A673 (cell line): ENCODE results near the gene CAPN6. TPM values are rescaled to one million over a fixed set of nuclear protein-coding genes. Genes with fewer than 3 reads are reported as not detected.

Source experiments
- BruUV-seq: library from RNA; stranded (reverse); fragments of 400-500 nt; replicated peaks from 2 replicates; lab custom pipeline; 2021; lab: Mats Ljungman, UMichigan
- CTCF ChIA-PET: fragments of 300-600 bp; sonication (Branson Sonifier 250); formaldehyde crosslinking; loops from one replicate; lab custom pipeline; 2022; ENCODE audit warnings: antibody characterized with exemption; lab: Charles Lee
- POLR2A ChIA-PET: fragments of 300-600 bp; sonication (Branson Sonifier 250); formaldehyde crosslinking; loops from one replicate; lab custom pipeline; 2022; ENCODE audit warnings: antibody characterized with exemption; ENCODE audit not compliant: low non-redundant PET; lab: Charles Lee
- DNase-seq: peaks from one replicate; pipeline ENCODE4 v3.0.0-alpha.2; 2015; ENCODE audit warnings: low spot score
- H3K27ac ChIP-seq: fragments of 200-600 bp; sonication (generic); 2 replicates; pipeline ENCODE4 v1.5.1; 2016; ENCODE audit warnings: mixed run types, low read depth, mild to moderate bottlenecking, mixed read lengths, antibody characterized with exemption, low read length; ENCODE audit not compliant: poor library complexity, severe bottlenecking
- H3K27me3 ChIP-seq: fragments of 200-600 bp; sonication (generic); replicated peaks from 2 replicates; pipeline ENCODE4 v1.6.1; 2017; ENCODE audit warnings: mixed run types, low read depth, mild to moderate bottlenecking, mixed read lengths, antibody characterized with exemption, low read length; ENCODE audit not compliant: insufficient read depth, poor library complexity
- H3K36me3 ChIP-seq: fragments of 200-600 bp; sonication (generic); 2 replicates; pipeline ENCODE4 v1.6.1; 2016; ENCODE audit warnings: mixed run types, mild to moderate bottlenecking, mixed read lengths, antibody characterized with exemption, low read length; ENCODE audit not compliant: insufficient read depth, poor library complexity, severe bottlenecking
- H3K4me1 ChIP-seq: fragments of 200-600 bp; sonication (generic); 2 replicates; pipeline ENCODE4 v1.6.1; 2017; ENCODE audit warnings: mixed run types, mild to moderate bottlenecking, mixed read lengths, antibody characterized with exemption, low read length; ENCODE audit not compliant: insufficient read depth, poor library complexity, severe bottlenecking
- H3K4me3 ChIP-seq: fragments of 200-600 bp; sonication (generic); 2 replicates; pipeline ENCODE4 v1.5.1; 2016; ENCODE audit warnings: low read depth, mixed run types, mild to moderate bottlenecking, mixed read lengths, low read length; ENCODE audit not compliant: poor library complexity, severe bottlenecking
- H3K9me3 ChIP-seq: fragments of 200-600 bp; sonication (generic); 2 replicates; pipeline ENCODE4 v1.6.1; 2016; ENCODE audit warnings: mixed run types, low read depth, mild to moderate bottlenecking, mixed read lengths, antibody characterized with exemption, low read length; ENCODE audit not compliant: poor library complexity, severe bottlenecking
- EZH2 ChIP-seq: fragments of 200-600 bp; sonication (generic); IDR thresholded peaks from 2 replicates; pipeline ENCODE4 v1.6.1; 2017; ENCODE audit warnings: borderline replicate concordance, low read depth, mild to moderate bottlenecking, mixed read lengths, antibody characterized with exemption, low read length; ENCODE audit not compliant: poor library complexity, severe bottlenecking
- intact Hi-C: fragments of 100-400 bp; cut with micrococcal nuclease; formaldehyde crosslinking; loops from one replicate; pipeline ENCODE4 v1.10.0; 2022; ENCODE audit not compliant: unreplicated experiment
- total RNA-seq: library from RNA; stranded (reverse); gene quantifications from 2 replicates; pipeline ENCODE4 v1.2.3, GENCODE V29; 2021
- TF ChIP-seq, protein P1 (sequence below): fragments of 300-800, 200-600 bp; sonication (generic); conservative IDR thresholded peaks from 2 replicates; pipeline ENCODE4 v1.5.1; 2017; ENCODE audit warnings: low read depth, mild to moderate bottlenecking, antibody characterized with exemption, low read length, moderate library complexity, mixed read lengths

The CAPN6 gene
- total RNA-seq, 1 experiment from 2014 or later, result 0.28 TPM

- BruUV-seq, result no TSS peak
- ChIA-PET POLR2A (no interaction called here), CTCF (no interaction called here)
- intact Hi-C loops, result no loop called here
- DNase-seq, result no peak
- no peak overlapping the region for H3K4me3 ChIP-seq
- no peak overlapping the region for H3K27ac ChIP-seq
- H3K9me3 ChIP-seq, result no peaks in the 10 kb centered on the region
- H3K36me3 ChIP-seq, result no peaks in the 10 kb centered on the region
- TF ChIP-seq EZH2, result no peak
- TF ChIP-seq, protein P1, sequence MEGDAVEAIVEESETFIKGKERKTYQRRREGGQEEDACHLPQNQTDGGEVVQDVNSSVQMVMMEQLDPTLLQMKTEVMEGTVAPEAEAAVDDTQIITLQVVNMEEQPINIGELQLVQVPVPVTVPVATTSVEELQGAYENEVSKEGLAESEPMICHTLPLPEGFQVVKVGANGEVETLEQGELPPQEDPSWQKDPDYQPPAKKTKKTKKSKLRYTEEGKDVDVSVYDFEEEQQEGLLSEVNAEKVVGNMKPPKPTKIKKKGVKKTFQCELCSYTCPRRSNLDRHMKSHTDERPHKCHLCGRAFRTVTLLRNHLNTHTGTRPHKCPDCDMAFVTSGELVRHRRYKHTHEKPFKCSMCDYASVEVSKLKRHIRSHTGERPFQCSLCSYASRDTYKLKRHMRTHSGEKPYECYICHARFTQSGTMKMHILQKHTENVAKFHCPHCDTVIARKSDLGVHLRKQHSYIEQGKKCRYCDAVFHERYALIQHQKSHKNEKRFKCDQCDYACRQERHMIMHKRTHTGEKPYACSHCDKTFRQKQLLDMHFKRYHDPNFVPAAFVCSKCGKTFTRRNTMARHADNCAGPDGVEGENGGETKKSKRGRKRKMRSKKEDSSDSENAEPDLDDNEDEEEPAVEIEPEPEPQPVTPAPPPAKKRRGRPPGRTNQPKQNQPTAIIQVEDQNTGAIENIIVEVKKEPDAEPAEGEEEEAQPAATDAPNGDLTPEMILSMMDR, result no peak
- no peaks in the 10 kb centered on the region for H3K27me3 ChIP-seq
- no peaks in the 10 kb centered on the region for H3K4me1 ChIP-seq
Measured at GRCh38 chrX:111257733-111258132, 12.6 kb downstream of the CAPN6 start.

DNA sequence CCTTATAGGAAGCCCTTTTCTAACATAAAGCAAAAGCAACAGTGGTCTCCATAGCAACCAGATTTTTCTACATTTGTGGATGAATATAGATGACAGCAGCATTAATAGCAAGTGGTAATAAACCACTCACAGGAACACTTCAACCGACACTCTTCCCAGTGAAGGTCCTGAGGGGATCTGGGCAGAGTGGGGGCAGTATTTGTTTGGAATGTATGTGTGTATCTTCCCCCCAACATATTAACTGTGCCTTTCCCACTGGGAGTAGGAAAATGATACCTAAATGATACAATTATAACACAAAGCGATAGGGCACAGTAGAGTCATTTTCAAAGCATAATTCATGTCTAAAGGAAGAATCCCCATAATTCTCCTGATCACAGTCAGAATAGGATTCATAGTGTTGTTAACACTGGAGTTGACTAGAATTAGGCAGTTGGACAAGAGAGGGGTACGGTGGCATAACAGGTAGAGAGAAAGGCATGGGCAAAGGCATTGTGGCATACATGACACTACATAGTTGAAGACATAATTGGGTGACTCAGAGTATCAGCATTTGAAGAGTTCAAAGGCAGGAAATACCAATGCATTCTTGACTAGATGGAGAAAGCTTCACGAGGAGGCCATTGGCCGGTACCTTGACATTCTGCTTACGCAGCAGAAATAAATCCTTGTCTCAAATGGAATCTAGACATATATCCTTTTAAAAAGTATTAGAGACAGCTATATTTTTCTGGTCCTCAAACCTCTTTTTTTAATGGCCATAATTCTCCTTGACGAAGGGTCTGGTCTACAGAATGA, 15.2 kb downstream of the CAPN6 start:
- H3K4me3 ChIP-seq, result no peak overlapping the region
- ChIA-PET CTCF (no interaction called here), POLR2A (no interaction called here)
- no peak overlapping the region for H3K27ac ChIP-seq
- TF ChIP-seq EZH2, result no peak
- TF ChIP-seq, protein P1, result no peak
- intact Hi-C loops, result no loop called here
- no peaks in the 10 kb centered on the region for H3K27me3 ChIP-seq
- H3K4me1 ChIP-seq, result no peaks in the 10 kb centered on the region
- no TSS peak for BruUV-seq
- H3K36me3 ChIP-seq, result no peaks in the 10 kb centered on the region
- DNase-seq, result peak; percentile 38
- no peaks in the 10 kb centered on the region for H3K9me3 ChIP-seq

GRCh38 chrX:111244235-111244750, 26.0 kb downstream of the CAPN6 start:
- TF ChIP-seq, protein P1, result peak; percentile 61
- TF ChIP-seq EZH2, result no peak
- intact Hi-C loops, result loop anchor here (2.0 to 10.0 kb wide), 5 partner anchors 75 to 789 kb away; partner anchors contain the start of gene PAK3
- Histone ChIP-seq H3K36me3 (no peaks in the 10 kb centered on the region), H3K4me1 (no peaks in the 10 kb centered on the region), H3K4me3 (no peak overlapping the region), H3K27ac (no peak overlapping the region), H3K27me3 (peaks cover 5% of the 10 kb centered on the region), H3K9me3 (no peaks in the 10 kb centered on the region)
- ChIA-PET CTCF (interaction anchor here (0.5 to 1.6 kb wide), 6 partner anchors 74 to 1510 kb away, joined by 3 to 9 read pairs (median 4); no protein-coding TSS in a partner anchor), POLR2A (no interaction called here)
- DNase-seq, result peak; percentile 19
- no TSS peak for BruUV-seq
